GM04504 (cell line): ENCODE measurements around the gene AAK1.
A peak's percentile ranks its signal among the peaks of the same experiment; 100 is the strongest.
"Not testable (repeated sequence)": the region's sequence is repeated elsewhere in the genome, so short reads cannot be mapped to it uniquely, and the experiment has no call there.

ENCODE experiments used
- DNase-seq: peaks from one replicate; pipeline ENCODE4 v3.0.0-alpha.2; 2012; ENCODE audit warnings: low read depth

The AAK1 gene

DNA sequence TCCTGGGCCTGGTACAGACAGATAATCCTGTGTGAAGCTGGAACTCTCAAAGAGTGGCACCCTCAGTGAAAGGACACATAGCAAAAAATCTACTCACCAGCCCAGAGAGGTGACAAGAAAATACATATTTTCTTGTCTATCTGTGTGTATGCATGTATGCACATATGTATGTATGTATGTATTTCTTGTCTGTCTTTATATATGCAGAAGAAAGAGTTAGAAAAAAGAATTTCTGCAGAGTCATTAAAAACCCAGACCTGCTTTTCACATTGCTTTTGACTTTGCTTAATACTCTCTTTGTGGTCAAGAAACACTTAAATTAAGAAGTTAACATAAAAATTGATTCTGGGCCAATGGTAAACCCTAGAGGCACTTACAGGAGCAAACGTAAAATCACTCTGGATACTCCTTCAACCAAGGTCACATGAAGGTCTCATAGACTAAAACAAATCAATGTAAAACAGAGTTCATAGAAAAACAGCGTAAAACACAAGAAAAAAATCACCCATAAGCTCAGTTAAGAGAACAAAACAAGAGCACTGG, 16.5 kb upstream of the AAK1 start:
- DNase-seq: no peak

DNA sequence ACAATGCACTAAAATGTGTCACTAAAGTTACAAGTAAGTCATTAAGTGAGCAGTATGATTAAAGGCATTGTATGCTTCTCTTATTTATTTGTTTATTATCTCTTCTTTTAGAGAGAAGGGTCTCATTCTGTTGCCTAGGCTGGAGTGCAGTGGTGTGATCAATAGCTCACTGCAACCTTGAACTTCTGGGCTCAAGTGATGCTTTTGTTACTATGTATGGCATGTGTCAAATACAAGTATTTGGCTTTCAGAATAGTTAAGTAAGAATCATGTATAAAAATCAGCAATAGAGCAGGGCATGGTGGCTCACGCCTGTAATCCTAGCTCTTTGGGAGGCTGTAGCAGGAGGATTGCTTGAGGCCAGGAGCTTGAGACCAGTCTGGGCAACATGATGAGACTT, 15.8 kb upstream of the AAK1 start:
- DNase-seq: no peak

DNA sequence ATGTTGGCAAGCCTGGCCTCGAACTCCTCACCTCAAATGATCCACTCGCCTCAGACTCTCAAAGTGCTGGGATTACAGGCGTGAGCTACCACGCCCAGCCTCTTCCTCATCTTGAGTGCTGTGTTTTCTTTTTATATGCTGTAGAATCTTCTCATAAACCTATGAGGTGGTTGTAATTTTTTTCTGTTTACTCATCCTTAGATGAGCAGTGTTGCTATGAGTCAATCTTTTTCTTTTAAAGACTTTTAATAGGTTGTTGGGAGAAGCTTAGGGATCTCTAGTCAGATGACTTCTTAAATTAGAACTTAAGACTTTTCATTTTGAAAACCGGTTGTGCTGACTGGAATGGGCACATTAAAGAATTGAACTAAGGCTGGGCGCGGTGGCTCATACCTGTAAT, 8.7 kb upstream of the AAK1 start:
- DNase-seq: peak; percentile 70

DNA sequence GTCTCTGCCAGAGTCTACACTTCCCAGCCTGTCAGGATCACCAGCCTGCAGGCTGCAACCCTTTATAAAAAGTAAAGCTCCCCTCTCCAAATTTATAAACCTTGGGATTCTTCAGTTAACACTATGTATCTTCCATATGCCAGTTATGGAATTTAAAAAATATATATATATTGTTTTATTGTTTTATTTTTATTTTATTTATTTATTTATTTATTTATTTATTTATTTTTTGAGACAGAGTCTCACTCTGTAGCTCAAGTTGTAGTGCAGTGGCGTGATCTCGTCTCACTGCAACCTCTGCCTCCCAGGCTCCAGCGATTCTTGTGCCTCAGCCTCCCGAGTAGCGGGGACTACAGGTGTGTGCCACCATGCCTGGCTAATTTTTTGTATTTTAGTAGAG, 3.7 kb upstream of the AAK1 start:
- not testable (repeated sequence) for DNase-seq

DNA sequence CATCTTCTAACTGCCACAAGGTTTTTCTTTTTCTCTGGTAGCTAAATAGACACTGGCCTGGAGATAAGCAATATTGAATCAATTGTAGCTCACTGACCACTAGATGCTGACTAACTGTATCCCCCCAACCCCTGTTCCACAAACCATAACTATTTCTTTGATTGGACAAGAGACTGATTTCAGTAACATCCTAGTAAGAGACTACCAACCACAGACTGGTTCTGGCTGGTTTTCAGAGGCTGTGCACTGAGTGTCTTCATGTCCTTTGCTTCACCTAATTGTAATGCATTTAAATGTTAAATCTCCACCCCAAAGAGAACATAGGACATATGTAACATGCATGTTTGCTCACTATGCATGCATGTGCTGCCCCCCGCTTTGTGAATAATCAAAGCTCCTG, 3.2 kb upstream of the AAK1 start:
- DNase-seq: no peak

DNA sequence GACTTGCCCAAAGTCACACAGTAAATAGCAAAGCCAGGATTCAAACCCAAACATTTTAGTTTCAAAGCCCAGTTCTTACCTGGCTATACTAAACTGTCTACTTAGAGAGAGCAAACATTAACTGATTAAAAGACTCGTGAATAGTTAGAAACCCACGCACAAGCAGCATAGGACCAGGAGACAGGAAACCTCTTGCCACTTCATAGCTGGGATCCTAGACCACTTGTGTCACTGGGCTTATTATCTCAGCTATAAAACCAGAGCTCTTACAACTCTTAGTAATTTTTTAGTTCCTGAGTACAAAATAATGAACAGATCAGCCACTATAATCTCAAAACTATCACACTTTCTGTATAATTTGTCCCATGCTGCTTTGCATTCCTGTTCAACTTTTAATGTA, 2.4 kb upstream of the AAK1 start:
- no peak for DNase-seq

DNA sequence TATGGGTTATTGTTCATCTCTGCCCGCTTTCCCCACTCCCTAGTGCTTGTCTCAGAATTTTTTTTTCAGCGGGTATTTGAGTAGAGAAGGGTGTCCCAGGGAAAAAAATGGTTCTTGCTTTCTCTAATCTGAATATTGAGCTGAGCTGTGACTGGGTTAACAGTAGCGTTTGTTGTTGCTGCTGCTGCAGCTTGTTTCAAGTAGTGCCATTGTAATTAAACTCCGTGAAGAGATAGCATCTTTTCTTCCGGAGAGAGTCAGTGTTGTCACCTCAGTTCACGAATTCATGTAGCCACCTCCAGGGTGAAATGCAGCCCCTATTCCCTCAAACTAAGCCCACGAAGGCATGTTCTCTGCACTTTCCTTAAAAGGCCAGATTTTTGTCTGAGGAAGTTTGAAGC, 1.5 kb upstream of the AAK1 start:
- no peak for DNase-seq

DNA sequence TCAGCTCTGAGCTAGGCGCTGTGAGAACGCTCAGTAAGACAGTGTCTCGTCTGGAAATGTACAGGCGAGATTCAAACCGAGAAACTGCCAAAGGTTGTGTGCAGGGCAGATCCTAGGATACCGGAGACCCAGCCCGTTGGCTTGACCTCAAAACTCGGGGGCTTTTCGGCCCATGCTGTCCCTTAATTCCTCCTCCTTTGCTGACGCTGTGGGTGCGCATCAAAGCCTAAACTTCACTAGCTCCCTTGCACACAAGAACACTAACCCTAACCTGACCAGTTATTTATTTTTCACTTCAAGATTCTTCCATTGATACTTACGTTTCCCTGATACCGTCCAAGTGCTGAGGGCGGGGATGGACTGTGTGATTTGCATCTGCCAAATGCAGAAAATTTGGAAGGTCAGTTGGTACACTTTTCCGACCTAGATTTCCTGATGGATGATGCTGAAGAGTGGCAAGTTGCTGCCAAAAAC, 1.0 kb upstream of the AAK1 start:
- DNase-seq: no peak

DNA sequence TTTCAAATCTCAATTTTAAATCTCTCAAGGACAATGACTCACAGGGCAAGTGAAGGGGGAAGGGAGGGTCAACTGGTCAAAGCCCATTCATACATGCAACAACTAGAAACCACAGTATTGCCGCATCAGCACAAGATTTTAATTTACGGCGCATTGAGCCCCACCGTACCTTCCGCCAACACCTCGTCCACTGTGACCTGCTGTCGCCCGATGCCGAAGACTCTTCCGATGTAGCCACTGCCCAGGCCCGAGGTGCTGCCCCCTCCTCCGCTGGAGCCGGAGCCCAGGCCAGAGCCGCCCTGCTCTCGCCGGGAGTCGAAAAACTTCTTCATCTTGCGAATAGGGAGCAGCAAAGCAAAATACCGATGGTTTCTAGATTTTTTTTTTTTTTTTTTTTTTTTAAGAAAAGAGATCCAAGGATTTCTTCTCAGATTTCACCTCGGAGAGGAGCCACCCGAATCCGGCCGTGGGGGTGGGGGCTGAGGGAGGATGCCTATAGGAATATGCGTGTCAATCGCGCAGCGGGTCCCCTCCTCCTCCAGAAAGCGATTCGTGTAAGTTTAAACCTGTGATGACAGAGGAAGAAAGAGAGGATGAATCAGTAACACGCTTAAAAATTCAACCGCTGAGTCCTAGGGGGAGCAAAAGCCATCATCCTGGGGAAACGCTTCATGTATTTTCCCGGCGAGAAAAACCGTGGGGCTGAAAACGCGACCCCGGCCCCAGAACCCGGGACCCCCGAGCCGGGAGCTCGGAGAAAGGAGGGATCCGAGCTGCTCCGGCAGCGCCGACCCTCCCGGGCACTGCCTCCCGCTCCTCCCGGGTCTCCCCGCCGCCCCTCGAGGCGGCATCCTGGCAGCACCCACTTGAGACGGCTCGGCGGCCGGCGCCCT, 584 bp downstream of the AAK1 start:
- peak; percentile 63 for DNase-seq

DNA sequence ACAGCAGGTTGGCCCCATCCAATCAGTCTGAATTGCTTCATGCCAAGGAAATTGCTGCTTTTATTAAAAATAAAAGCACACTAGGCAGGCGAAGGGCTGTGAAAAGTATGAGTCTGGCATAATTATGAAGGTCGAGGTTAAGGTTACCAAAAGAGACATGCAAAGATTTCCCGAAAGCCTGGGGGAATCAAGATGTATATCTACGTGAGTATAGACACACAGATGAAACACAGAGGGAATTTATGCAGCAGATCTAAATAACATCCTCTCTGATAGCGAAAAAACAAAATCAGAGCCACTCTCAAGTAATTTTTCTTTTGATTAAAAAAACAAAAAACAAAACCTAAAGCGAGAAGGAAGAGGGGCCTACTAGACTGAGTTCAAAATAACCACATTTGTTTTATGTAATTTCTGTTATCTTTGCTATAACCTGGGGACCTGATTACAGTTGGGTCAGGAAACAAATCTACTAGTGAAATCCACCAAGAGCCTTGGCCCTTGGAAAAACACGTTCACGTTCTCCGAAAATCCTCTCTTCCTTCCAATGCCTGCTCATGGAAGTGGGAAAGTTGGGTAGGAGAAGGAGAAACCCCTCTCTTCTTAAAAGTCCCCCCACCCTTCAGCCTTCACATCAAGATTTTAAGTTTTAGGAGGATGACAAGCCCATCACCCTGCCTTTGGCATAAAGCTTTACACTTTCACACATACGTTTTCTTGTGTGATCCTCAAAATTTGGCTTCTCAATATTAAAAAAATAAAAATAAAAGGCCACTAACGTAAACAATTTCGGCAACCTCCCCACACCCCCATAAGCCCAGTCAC, 1.4 kb downstream of the AAK1 start:
- DNase-seq: no peak

DNA sequence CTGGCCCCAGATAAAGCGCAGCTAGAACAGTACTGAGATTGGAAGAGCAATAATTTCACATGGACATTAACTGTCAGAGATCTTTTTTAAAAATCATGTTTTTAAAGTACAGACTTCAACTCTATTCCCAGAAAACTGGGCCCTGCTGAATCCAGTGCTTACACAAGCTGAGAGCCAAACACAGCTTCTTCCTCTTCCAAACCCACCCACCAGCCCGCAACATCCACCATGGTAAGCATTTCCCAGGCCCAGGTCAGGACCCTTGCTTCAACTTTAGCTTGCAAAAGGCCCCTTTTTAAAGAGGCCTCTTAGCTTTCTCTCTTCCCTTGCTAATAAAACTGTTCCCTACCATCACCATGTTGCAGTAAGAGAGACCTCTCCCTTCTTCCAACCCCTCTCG, 2.1 kb downstream of the AAK1 start:
- no peak for DNase-seq

DNA sequence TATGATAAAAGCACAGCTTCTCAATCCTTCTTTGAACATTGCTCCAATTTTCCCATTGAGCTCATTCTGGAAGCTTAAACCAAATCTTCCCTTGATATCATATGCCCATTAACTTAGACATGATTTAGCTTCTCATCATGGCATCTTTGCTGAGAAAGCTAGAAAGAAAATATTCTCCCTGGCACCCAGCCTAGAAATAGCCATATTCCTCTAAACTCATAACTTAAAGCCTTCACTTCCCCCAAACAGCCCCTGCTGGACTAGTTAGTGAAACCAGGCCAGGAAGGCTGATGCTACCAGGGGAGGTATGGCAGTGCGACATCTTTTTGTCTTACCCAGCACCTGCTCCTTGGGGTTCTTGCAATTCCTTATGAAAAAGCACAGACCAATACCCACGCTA, 4.3 kb downstream of the AAK1 start:
- no peak for DNase-seq

DNA sequence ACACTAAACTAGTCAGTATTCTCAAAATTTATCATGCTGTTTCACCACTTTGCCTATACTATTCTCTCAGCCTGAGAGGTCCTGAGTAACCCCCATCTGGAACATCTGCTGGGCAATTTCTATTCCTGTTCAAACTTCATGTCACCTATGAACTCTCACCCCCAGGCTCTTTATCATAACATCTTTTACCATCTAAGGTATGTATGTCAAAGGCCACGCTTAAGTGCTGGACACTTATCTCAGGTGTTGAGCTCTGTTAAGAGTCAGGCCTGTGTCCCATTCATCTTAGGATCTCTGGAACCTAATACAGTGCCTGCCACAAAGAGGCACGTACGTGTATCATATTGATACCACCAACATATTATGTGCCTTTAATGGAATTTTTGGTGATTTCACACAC, 4.9 kb downstream of the AAK1 start:
- no peak for DNase-seq

DNA sequence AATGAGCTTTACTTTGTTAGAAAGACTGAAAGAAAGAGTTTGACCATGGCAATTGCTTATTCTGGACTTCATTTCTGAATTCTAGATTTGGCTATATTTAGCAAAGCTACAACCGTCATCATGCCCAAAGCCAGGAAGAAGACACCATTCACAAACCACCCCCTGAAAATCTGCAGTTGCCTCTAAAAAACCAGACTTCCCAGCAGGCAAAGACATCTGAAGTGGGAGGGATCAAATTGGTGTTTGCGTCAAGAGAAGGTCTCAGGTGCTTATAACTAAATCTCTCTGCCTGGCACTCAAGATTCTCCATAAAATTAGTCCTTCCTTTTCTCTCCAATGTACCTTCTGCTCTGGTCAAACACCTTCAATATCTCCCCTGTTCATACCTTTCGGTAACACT, 5.6 kb downstream of the AAK1 start:
- no peak for DNase-seq

DNA sequence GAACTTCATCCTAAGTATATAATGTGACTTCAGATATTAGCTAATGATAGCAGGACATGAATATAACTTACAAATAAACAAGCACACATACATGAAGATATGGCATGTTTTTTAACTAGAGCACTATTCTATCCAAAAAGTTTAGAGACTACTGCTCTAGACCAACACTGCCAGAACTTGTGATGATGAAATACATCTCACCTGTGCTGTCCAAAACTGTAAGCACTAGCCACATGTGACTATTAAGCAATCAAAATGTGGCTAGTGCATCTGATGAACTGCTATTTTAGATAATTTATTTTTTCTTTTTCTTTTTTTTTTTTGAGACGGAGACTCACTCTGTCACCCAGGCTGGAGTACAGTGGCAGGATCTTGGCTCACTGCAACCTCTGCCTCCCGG, 7.1 kb downstream of the AAK1 start:
- DNase-seq: no peak

DNA sequence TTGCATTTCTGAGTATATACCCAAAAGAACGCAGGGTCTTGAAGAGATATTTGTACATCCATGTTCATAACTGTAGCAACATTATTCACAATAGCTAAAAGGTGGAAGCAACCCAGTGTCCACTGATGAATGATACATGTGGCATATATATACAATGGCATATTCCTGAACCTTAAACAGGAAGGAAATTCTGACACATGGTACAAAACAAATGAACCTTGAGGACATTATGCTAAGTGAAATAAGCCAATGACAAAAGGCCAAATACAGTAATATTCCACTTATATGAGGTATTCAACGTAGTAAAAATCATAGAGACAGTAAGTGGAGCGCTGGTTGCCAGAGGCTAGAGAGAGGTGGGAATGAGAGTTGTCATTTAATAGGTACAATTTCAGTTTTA, 8.1 kb downstream of the AAK1 start:
- DNase-seq: no peak

DNA sequence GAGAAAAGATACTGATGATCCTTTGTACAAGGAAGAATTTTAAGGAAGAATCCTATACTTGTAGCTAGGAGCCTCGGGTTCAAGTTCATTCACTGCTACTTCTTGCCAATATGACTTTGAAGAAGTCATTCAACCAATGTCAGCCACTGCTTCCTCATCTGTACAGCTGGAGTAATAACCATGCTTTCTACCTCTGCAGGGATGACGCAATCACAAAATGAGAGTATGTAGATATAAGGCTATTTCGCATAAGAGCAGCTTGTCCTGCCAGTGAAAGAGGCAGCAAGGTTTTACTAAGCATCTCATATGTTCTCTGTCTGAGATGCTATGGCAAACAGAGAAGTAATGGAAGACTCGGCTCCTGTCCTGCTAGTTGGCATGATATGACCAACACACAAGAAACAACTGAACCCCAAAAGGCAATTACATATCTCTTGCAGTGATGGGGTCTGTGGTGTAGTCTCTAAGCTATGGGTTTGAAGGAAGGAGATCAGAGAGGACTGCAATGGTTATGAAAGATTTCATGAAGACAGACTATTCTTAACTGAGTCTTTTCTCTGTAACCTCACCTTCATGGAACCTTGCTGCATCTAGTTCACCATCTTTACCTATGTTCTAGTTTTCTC, 9.2 kb downstream of the AAK1 start:
- no peak for DNase-seq

DNA sequence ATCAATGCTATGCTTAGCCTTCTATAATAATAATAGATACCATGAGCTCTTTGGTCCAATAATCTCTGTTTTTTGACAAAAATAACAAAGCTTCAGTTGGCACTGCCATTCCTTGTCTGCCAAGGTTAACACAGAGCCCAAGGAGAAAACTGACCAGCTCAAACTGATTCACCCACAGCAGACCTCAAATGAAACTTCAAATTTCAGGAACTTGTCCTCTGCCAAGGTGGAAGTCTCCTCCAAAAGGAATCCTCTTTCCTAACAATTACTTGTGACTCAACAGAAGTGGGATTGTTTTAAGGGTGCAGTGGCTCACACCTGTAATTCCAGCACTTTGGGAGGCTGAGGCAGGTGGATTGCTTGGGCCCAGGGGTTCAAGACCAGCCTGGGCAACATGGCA, 12.1 kb downstream of the AAK1 start:
- DNase-seq: no peak

DNA sequence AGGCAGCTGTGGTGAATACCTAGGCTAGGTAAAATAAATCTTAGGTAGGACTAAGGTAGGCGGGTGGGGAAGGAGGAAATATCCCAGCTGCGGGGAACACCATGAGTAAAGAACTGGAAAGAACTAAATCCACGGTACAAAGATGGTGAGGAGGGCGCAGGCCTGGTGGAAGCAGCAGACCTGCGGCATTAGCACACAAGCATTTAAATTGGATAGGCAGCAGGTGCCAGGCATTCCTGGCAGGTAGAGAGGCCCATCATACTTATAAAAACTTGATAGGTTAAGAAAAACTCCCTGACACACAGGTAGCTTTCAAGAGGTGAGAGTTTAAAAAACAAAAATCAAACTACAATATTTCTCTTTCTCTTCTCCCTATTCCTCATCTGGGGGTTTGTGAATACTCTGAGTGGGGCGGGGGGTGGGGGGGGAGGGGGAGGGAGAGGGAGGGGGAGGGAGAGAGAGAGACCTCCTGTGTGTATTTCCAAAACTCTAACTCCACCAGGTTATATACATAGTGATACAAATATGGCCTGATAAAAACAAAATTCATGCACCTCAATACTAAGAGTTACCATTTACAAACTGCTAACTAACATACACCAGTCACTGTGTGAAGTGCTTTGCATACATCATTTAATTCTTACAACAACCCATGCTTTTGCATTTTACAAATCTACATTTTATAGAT, 13.5 kb downstream of the AAK1 start:
- DNase-seq: no peak

DNA sequence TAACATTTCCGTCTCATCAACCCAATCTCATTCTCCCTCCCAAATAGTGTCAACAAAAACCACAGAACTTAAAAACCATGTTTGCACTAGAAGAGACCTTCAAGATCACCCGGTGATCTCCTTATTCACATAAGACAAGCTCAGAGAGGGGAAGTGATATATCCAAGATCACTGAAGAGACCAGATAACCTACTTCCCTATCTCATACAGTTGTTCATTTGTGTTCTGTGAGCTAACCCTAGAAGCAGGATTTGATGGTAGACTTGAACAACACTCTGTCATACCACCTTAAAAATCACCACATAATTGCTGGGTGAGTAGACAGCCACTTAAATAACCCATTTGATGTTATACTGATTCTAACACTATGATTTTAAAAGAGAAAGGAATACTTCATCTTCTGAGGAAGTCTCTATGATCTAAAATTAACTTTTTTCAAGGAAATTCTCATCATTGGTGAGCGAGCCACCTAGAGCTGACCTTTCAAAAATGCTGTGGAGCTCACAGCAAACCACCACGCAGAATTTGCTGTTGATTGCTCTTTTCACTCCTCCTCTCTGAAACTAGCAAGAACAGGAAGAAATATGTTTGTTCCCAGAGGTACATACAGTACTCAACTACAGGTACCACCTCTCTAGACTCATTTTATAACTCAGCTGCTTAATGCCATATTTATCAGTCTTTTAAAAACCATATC, 15.1 kb downstream of the AAK1 start:
- DNase-seq: no peak

DNA sequence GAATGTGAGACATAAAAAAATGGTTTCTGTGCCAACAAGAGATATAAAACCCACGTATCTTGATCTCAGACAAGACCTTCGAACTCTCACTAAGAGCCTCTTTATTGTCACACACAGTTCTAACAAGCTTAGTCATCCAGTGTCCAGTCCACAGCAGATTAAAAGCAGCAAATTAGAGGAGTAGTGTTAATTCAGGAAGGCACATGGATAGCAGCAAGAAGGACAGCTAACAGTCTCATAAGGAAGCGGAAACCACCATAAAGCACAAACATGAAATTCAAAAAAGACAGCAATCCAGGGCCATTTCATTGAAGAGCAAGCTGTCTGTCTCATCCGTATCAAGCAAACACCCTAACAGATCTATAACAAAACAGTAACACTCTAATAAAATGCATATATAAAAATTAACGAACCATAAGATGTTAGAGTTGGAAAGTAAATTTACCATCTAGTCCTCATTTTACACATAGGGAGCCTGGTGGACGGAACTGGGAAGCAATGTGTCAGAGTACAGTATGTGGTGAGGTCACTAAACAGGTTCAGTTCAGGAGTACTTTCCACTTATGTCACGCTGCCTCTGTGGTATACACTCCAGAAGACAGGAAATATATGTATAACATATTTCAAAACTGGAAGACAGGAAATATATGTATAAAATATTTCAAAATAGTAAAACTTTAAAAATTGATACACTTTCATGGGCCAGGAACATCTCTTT, 18.3 kb downstream of the AAK1 start:
- DNase-seq: no peak
